GM23248 (cell line): ENCODE data around the gene LIPG.

Source experiments
- EZH2 ChIP-seq: fragments of 200-600 bp; sonication (generic); IDR thresholded peaks from 2 replicates; pipeline ENCODE4 v1.6.1; 2018; ENCODE audit warnings: antibody characterized with exemption, mild to moderate bottlenecking; ENCODE audit not compliant: insufficient read depth, poor library complexity, severe bottlenecking
- EZH2phosphoT487 ChIP-seq: fragments of 200-600 bp; sonication (generic); IDR thresholded peaks from 2 replicates; pipeline ENCODE4 v1.6.1; 2018; ENCODE audit warnings: antibody characterized with exemption, moderate library complexity, mild to moderate bottlenecking, low read depth; ENCODE audit not compliant: insufficient read depth

- TF ChIP-seq EZH2 (no peak), EZH2phosphoT487 (no peak)
Observed at GRCh38 chr18:49588171-49588570, 26.3 kb downstream of the LIPG start.
